HL-60 (cell line): Measurements from ENCODE around the gene POFUT1.

ENCODE experiments used
- DNase-seq, 2 experiments: peaks; one replicate each; pipeline ENCODE4 v3.0.0-alpha.2; 2010 to 2020; ENCODE audit warnings: low read depth in 1 of 2, low spot score in 1 of 2
- H3K27ac ChIP-seq: fragments of 250-450 bp; sonication (Bioruptor Pico); replicated peaks from 2 replicates; pipeline ENCODE4 v1.5.1; 2020; ENCODE audit warnings: mild to moderate bottlenecking, moderate library complexity
- H3K27me3 ChIP-seq: fragments of 250-450 bp; sonication (Bioruptor Pico); 2 replicates; pipeline ENCODE4 v1.5.1; 2021; ENCODE audit warnings: mild to moderate bottlenecking, moderate library complexity; ENCODE audit not compliant: insufficient read depth, poor library complexity, severe bottlenecking
- H3K4me3 ChIP-seq: replicated peaks from 2 replicates; pipeline ENCODE4 v1.5.1; 2011; ENCODE audit warnings: mild to moderate bottlenecking, control low read depth, low read length; ENCODE audit not compliant: insufficient read depth
- GABPA ChIP-seq: IDR thresholded peaks from 2 replicates; pipeline ENCODE4 v1.6.1; 2012; ENCODE audit warnings: low read depth
- POLR2AphosphoS5 ChIP-seq: IDR thresholded peaks from 2 replicates; pipeline ENCODE4 v1.6.1; 2012; ENCODE audit warnings: low read depth
- SPI1 ChIP-seq: IDR thresholded peaks from 2 replicates; pipeline ENCODE4 v1.6.1; 2012; ENCODE audit warnings: low read depth, mild to moderate bottlenecking, borderline replicate concordance
- TF ChIP-seq, protein P1 (sequence below): IDR thresholded peaks from 2 replicates; pipeline ENCODE4 v1.6.1; 2012; ENCODE audit warnings: low read depth; ENCODE audit not compliant: insufficient replicate concordance
- TF ChIP-seq, protein P2 (sequence below): IDR thresholded peaks from one replicate; pipeline ENCODE4 v1.5.1; 2011; ENCODE audit warnings: low read length, control low read depth, inconsistent platforms; ENCODE audit not compliant: insufficient read depth

POFUT1 gene

DNA sequence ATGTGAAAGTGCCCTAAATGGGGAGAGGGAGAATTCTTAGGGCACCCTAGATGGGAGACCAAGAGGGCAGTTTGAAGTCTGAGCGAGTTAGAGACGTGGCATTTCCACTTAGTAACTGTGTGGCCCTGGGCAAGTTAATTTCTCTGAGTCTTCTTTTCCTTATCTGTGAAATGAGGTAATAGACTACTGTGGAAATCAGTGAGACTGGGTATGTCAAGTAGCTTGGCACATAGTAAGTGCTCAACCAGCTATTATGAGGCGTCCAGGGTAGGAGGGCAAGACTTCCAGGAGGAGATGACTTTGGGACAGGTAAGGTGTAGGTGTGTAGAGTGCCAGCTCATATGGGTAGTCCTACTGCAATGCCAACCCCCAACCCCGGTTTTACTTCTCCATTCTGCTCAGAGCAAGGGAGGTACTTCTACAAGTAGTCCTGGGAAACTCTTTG lies 70.5 kb downstream of the POFUT1 start:
- peak in 1 of 2 experiments; percentile 59 for DNase-seq
- peak overlapping the region; percentile 98 for H3K4me3 ChIP-seq
- no peaks in the 10 kb centered on the region for H3K27me3 ChIP-seq
- H3K27ac ChIP-seq: peak overlapping the region; percentile 68
- TF ChIP-seq, protein P1, sequence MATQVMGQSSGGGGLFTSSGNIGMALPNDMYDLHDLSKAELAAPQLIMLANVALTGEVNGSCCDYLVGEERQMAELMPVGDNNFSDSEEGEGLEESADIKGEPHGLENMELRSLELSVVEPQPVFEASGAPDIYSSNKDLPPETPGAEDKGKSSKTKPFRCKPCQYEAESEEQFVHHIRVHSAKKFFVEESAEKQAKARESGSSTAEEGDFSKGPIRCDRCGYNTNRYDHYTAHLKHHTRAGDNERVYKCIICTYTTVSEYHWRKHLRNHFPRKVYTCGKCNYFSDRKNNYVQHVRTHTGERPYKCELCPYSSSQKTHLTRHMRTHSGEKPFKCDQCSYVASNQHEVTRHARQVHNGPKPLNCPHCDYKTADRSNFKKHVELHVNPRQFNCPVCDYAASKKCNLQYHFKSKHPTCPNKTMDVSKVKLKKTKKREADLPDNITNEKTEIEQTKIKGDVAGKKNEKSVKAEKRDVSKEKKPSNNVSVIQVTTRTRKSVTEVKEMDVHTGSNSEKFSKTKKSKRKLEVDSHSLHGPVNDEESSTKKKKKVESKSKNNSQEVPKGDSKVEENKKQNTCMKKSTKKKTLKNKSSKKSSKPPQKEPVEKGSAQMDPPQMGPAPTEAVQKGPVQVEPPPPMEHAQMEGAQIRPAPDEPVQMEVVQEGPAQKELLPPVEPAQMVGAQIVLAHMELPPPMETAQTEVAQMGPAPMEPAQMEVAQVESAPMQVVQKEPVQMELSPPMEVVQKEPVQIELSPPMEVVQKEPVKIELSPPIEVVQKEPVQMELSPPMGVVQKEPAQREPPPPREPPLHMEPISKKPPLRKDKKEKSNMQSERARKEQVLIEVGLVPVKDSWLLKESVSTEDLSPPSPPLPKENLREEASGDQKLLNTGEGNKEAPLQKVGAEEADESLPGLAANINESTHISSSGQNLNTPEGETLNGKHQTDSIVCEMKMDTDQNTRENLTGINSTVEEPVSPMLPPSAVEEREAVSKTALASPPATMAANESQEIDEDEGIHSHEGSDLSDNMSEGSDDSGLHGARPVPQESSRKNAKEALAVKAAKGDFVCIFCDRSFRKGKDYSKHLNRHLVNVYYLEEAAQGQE: no peak
- TF ChIP-seq GABPA: no peak
- TF ChIP-seq POLR2AphosphoS5: no peak
- TF ChIP-seq, protein P2, sequence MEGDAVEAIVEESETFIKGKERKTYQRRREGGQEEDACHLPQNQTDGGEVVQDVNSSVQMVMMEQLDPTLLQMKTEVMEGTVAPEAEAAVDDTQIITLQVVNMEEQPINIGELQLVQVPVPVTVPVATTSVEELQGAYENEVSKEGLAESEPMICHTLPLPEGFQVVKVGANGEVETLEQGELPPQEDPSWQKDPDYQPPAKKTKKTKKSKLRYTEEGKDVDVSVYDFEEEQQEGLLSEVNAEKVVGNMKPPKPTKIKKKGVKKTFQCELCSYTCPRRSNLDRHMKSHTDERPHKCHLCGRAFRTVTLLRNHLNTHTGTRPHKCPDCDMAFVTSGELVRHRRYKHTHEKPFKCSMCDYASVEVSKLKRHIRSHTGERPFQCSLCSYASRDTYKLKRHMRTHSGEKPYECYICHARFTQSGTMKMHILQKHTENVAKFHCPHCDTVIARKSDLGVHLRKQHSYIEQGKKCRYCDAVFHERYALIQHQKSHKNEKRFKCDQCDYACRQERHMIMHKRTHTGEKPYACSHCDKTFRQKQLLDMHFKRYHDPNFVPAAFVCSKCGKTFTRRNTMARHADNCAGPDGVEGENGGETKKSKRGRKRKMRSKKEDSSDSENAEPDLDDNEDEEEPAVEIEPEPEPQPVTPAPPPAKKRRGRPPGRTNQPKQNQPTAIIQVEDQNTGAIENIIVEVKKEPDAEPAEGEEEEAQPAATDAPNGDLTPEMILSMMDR: no peak
- TF ChIP-seq SPI1: no peak

DNA sequence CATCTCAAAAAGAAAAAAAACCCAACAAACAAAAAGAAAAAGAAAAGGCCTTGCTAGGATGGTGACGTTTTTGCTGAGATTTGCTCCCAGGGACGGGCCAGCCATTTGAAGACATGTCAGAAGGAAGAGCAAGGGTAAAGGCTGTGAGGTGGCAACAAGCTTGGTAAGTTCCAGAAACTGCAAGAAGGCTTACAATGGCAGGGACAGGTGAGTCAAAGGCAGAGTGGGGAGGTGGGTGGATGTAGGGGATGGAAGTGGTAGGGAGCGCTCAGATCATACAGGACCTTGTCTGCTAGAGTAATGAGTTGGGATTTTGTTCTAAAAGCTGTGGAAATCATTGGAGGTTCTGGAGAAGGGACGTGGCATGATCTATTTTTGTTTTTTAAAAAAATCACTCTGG lies 74.0 kb downstream of the POFUT1 start:
- TF ChIP-seq POLR2AphosphoS5: no peak
- TF ChIP-seq GABPA: no peak
- TF ChIP-seq, protein P1: no peak
- TF ChIP-seq, protein P2: no peak
- no peak for TF ChIP-seq SPI1
- H3K4me3 ChIP-seq: no peak overlapping the region
- DNase-seq: no peak
- no peak overlapping the region for H3K27ac ChIP-seq
- H3K27me3 ChIP-seq: no peaks in the 10 kb centered on the region

DNA sequence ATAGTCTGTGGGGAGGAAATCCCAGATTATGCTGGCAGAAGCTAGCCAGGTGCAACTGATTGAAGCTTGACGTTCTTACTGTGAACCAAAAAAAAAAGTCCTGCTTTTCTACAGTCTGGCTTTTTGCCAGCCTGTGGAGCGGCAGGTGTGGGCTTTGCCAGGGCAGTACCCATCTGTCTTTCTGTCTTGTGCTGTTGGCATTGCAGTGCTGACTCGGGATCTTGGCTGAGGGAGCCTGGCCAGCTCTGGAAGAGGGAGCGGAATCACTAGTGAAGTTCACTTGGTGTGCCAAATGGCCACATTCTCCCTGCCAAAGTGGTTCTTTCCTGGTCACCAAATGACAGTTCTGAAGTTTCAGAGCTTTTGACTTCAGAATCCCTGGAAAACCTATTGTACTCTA lies 74.8 kb downstream of the POFUT1 start:
- TF ChIP-seq, protein P2: no peak
- no peak for TF ChIP-seq SPI1
- TF ChIP-seq GABPA: no peak
- no peak for TF ChIP-seq POLR2AphosphoS5
- TF ChIP-seq, protein P1: no peak
- no peak overlapping the region for H3K27ac ChIP-seq
- no peak overlapping the region for H3K4me3 ChIP-seq
- DNase-seq: no peak
- no peaks in the 10 kb centered on the region for H3K27me3 ChIP-seq
